ENCODE data around the gene NPHP1.
"Not testable (repeated sequence)": the region's sequence is repeated elsewhere in the genome, so short reads cannot be mapped to it uniquely, and the experiment has no call there.

DNA sequence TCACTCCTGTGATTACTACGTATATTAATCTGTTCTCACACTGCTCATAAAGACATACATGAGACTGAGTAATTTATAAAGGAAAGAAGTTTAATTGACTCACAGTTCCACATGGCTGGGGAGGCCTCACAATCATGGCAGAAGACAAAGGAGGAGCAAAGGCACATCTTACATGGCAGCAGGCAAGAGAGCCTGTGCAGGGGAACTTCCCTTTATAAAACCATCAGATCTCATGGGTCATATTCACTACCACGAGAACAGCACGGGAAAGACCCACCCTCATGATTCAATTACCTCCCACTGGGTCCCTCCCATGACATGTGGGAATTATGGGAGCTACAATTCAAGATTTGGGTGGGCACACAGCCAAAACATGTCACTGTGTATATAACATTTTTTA lies 8.7 kb upstream of the NPHP1 start:
- not testable (repeated sequence) for TF ChIP-seq ESRRG, ZNF8 (CRISPR knock-in tag; IDR thresholded peaks at IDR 0.05)
